ENCODE results near the gene PDK1.

Gene PDK1

GRCh38 chr2:172627181-172627580, 71.3 kb downstream of the PDK1 start:
- intact Hi-C loops (cut with DNase I): no loop called here
- DNase-seq: no peak

GRCh38 chr2:172628085-172628484, 72.2 kb downstream of the PDK1 start:
- no peak for DNase-seq
- intact Hi-C loops (cut with DNase I): no loop called here

GRCh38 chr2:172629586-172629985, 73.7 kb downstream of the PDK1 start:
- DNase-seq: no peak
- intact Hi-C loops (cut with DNase I): no loop called here

- no peak for DNase-seq
- intact Hi-C loops (cut with DNase I): no loop called here
Measured at GRCh38 chr2:172630181-172630580, 74.3 kb downstream of the PDK1 start.

GRCh38 chr2:172634477-172634876, 78.6 kb downstream of the PDK1 start:
- intact Hi-C loops (cut with DNase I): no loop called here
- no peak for DNase-seq

GRCh38 chr2:172635548-172635947, 79.7 kb downstream of the PDK1 start:
- DNase-seq: no peak
- intact Hi-C loops (cut with DNase I): no loop called here

GRCh38 chr2:172639256-172639655, 83.4 kb downstream of the PDK1 start:
- intact Hi-C loops (cut with DNase I): no loop called here

GRCh38 chr2:172639823-172640222, 83.9 kb downstream of the PDK1 start:
- intact Hi-C loops (cut with DNase I): no loop called here
- no peak for DNase-seq

More at GRCh38 chr2:172639256-172639655, 83.4 kb downstream of the PDK1 start:
- DNase-seq: no peak

GRCh38 chr2:172640389-172640788, 84.5 kb downstream of the PDK1 start:
- no peak for DNase-seq
- intact Hi-C loops (cut with DNase I): no loop called here

- intact Hi-C loops (cut with DNase I): no loop called here
Measured at GRCh38 chr2:172642301-172643020, 86.6 kb downstream of the PDK1 start.

GRCh38 chr2:172643142-172643541, 87.3 kb downstream of the PDK1 start:
- peak in 8 of 42 donors; percentile 3 to 54 (median 16) for DNase-seq
- intact Hi-C loops (cut with DNase I): no loop called here

More at GRCh38 chr2:172642301-172643020, 86.6 kb downstream of the PDK1 start:
- DNase-seq: no peak

GRCh38 chr2:172647439-172647838, 91.5 kb downstream of the PDK1 start:
- intact Hi-C loops (cut with DNase I): no loop called here
- DNase-seq: no peak

GRCh38 chr2:172655091-172655837, 99.4 kb downstream of the PDK1 start:
- intact Hi-C loops (cut with DNase I): no loop called here
- no peak for DNase-seq

GRCh38 chr2:172655838-172656573, 100.1 kb downstream of the PDK1 start:
- DNase-seq: no peak
- intact Hi-C loops (cut with DNase I): no loop called here

Data from head of caudate nucleus (tissue), 42 donors.